ENCODE data around the gene YJEFN3. TPM values are rescaled to one million over a fixed set of nuclear protein-coding genes. Genes with fewer than 3 reads are reported as not detected.
A peak's percentile ranks its signal among the peaks of the same experiment; 100 is the strongest.

YJEFN3 gene
- total and polyA plus RNA-seq, 2 of the 8 experiments (the other 6 are each of a cell fraction or from before 2014, with no cell fraction given) = 5.7 to 9.4 TPM

- TF ChIP-seq GTF2F1 (IDR thresholded peaks at IDR 0.05; ENCODE audit: borderline replicate concordance, low read depth, low read length) = no peak
- TF ChIP-seq NANOG (IDR thresholded peaks at IDR 0.05; ENCODE audit: insufficient read depth, low read depth, low read length, poor library complexity, severe bottlenecking) = no peak
- TF ChIP-seq USF2 (IDR thresholded peaks at IDR 0.05; ENCODE audit: low read length) = no peak
- peak; percentile 11 to 36 (median 20); a peak in 3 of 4 replicates for TF ChIP-seq CTCF (IDR thresholded peaks at IDR 0.05; ENCODE audit: control extremely low read depth in 1 of 3, insufficient read depth in 1 of 3, low read depth in 1 of 3, low read length in 3 of 3)
- no peak for TF ChIP-seq BRCA1 (IDR thresholded peaks at IDR 0.05; ENCODE audit: low read depth, low read length)
- TF ChIP-seq FOSL1 (IDR thresholded peaks at IDR 0.05; ENCODE audit: insufficient read depth, low read depth, low read length) = no peak
Observed at GRCh38 chr19:19540715-19541515, 12.2 kb downstream of the YJEFN3 start (continued).

Measured in H1 (cell line).